HEK293 (cell line): ENCODE results near the gene KRT81.

Experiments
- CTCF ChIA-PET: fragments of 350-600 bp; formaldehyde crosslinking; extraction: SDS; loops from one replicate; lab custom pipeline; 2021; ENCODE audit warnings: antibody characterized with exemption; lab: Yijun Ruan, JAX
- POLR2A ChIA-PET: fragments of 300-600 bp; formaldehyde crosslinking; extraction: SDS; loops from one replicate; lab custom pipeline; 2020; ENCODE audit warnings: antibody characterized with exemption, inconsistent platforms; lab: Yijun Ruan, JAX
- H3K27ac ChIP-seq: fragments of 200-500 bp; sonication (Bioruptor generic); 2 replicates; pipeline ENCODE4 v1.5.1; 2014; ENCODE audit warnings: low read depth, low read length, control low read depth, inconsistent platforms; ENCODE audit errors: extremely low read depth
- H3K36me3 ChIP-seq, 2 experiments: fragments of 200-500 bp in 1 of 2; sonication (Bioruptor generic) in 1 of 2; 1 replicate in 1 of 2; 2 replicates in 1 of 2; pipeline ENCODE4 v1.5.1; 2014 to 2017; ENCODE audit warnings: inconsistent platforms in 2 of 2, low read length in 2 of 2; ENCODE audit not compliant: control insufficient read depth in 2 of 2, insufficient read depth in 1 of 2
- H3K4me1 ChIP-seq: fragments of 200-500 bp; sonication (Bioruptor generic); 2 replicates; pipeline ENCODE4 v1.5.1; 2014; ENCODE audit warnings: mild to moderate bottlenecking, low read length, inconsistent platforms; ENCODE audit not compliant: control insufficient read depth, insufficient read depth
- H3K4me3 ChIP-seq: 2 replicates; pipeline ENCODE4 v1.5.1; 2011; ENCODE audit warnings: low read depth, mild to moderate bottlenecking, control low read depth, low read length, moderate library complexity
- H3K9me3 ChIP-seq: fragments of 200-500 bp; sonication (Bioruptor generic); 2 replicates; pipeline ENCODE4 v1.5.1; 2014; ENCODE audit warnings: low read depth, low read length, inconsistent platforms; ENCODE audit not compliant: control insufficient read depth, insufficient read depth
- HOXA7 ChIP-seq: sonication (generic); formaldehyde crosslinking; IDR thresholded peaks from 2 replicates; pipeline ENCODE4 v1.8.1; 2022; ENCODE audit warnings: missing genetic modification reagents, borderline replicate concordance
- MEIS1 ChIP-seq: sonication (generic); formaldehyde crosslinking; IDR thresholded peaks from 2 replicates; pipeline ENCODE4 v1.8.1; 2022; ENCODE audit warnings: missing genetic modification reagents, mild to moderate bottlenecking, borderline replicate concordance
- ZBTB1 ChIP-seq: fragments of 450-650 bp; formaldehyde crosslinking; IDR thresholded peaks from 2 replicates; pipeline ENCODE4 v1.5.1; 2016; ENCODE audit warnings: missing biosample characterization, missing genetic modification characterization
- ZBTB7A ChIP-seq: fragments of 450-650 bp; formaldehyde crosslinking; IDR thresholded peaks from 2 replicates; pipeline ENCODE4 v1.5.1; 2016; ENCODE audit warnings: low read depth, missing biosample characterization, missing genetic modification characterization
- ZNF121 ChIP-seq: fragments of 450-650 bp; formaldehyde crosslinking; IDR thresholded peaks from 2 replicates; pipeline ENCODE4 v1.5.1; 2016; ENCODE audit warnings: missing biosample characterization, missing genetic modification characterization
- ZNF148 ChIP-seq: fragments of 450-650 bp; formaldehyde crosslinking; IDR thresholded peaks from 2 replicates; pipeline ENCODE4 v1.5.0; 2017; ENCODE audit warnings: missing biosample characterization, missing genetic modification characterization, borderline replicate concordance
- ZNF155 ChIP-seq: fragments of 450-650 bp; formaldehyde crosslinking; IDR thresholded peaks from 2 replicates; pipeline ENCODE4 v1.5.1; 2016; ENCODE audit warnings: missing biosample characterization, missing genetic modification characterization
- ZNF174 ChIP-seq: fragments of 450-650 bp; formaldehyde crosslinking; IDR thresholded peaks from 2 replicates; pipeline ENCODE4 v1.5.0; 2017; ENCODE audit warnings: missing biosample characterization, mild to moderate bottlenecking, missing genetic modification characterization
- ZNF2 ChIP-seq: fragments of 450-650 bp; formaldehyde crosslinking; IDR thresholded peaks from 2 replicates; pipeline ENCODE4 v1.5.1; 2016; ENCODE audit warnings: missing biosample characterization, missing genetic modification characterization
- ZNF202 ChIP-seq: fragments of 450-650 bp; formaldehyde crosslinking; IDR thresholded peaks from 2 replicates; pipeline ENCODE4 v1.5.1; 2016; ENCODE audit warnings: missing biosample characterization, missing genetic modification characterization, borderline replicate concordance
- ZNF211 ChIP-seq: fragments of 450-650 bp; formaldehyde crosslinking; IDR thresholded peaks from 2 replicates; pipeline ENCODE4 v1.5.1; 2016; ENCODE audit warnings: low read depth, missing biosample characterization, missing genetic modification characterization
- ZNF214 ChIP-seq: fragments of 450-650 bp; formaldehyde crosslinking; IDR thresholded peaks from 2 replicates; pipeline ENCODE4 v1.5.1; 2017; ENCODE audit warnings: missing biosample characterization, mild to moderate bottlenecking, missing genetic modification characterization, borderline replicate concordance
- ZNF26 ChIP-seq: fragments of 450-650 bp; formaldehyde crosslinking; IDR thresholded peaks from 2 replicates; pipeline ENCODE4 v1.5.1; 2016; ENCODE audit warnings: missing biosample characterization, missing genetic modification characterization
- ZNF335 ChIP-seq: fragments of 450-650 bp; formaldehyde crosslinking; conservative IDR thresholded peaks from 2 replicates; pipeline ENCODE4 v1.5.1; 2016; ENCODE audit warnings: missing biosample characterization, missing genetic modification characterization
- ZNF433 ChIP-seq: fragments of 450-650 bp; formaldehyde crosslinking; IDR thresholded peaks from 2 replicates; pipeline ENCODE4 v1.5.1; 2016; ENCODE audit warnings: missing biosample characterization, missing genetic modification characterization, low read depth
- ZNF544 ChIP-seq: fragments of 450-650 bp; formaldehyde crosslinking; IDR thresholded peaks from 2 replicates; pipeline ENCODE4 v1.5.0; 2017; ENCODE audit warnings: missing biosample characterization, missing genetic modification characterization
- ZNF548 ChIP-seq: fragments of 450-650 bp; formaldehyde crosslinking; IDR thresholded peaks from 2 replicates; pipeline ENCODE4 v1.5.1; 2016; ENCODE audit warnings: missing biosample characterization, missing genetic modification characterization
- ZNF560 ChIP-seq: fragments of 450-650 bp; formaldehyde crosslinking; IDR thresholded peaks from 2 replicates; pipeline ENCODE4 v1.5.1; 2017; ENCODE audit warnings: missing biosample characterization, missing genetic modification characterization, borderline replicate concordance
- ZNF585B ChIP-seq: fragments of 450-650 bp; formaldehyde crosslinking; IDR thresholded peaks from 2 replicates; pipeline ENCODE4 v1.5.1; 2016; ENCODE audit warnings: missing biosample characterization, missing genetic modification characterization
- ZNF626 ChIP-seq: fragments of 450-650 bp; sonication (Bioruptor Pico); formaldehyde crosslinking; IDR thresholded peaks from 2 replicates; pipeline ENCODE4 v1.5.1; 2018; ENCODE audit warnings: missing biosample characterization, missing genetic modification characterization, inconsistent platforms
- ZNF660 ChIP-seq: fragments of 450-650 bp; IDR thresholded peaks from 2 replicates; pipeline ENCODE4 v1.5.1; 2018; ENCODE audit warnings: missing biosample characterization, mild to moderate bottlenecking, missing genetic modification characterization
- TF ChIP-seq, protein P1 (sequence below): fragments of 450-650 bp; formaldehyde crosslinking; IDR thresholded peaks from 2 replicates; pipeline ENCODE4 v1.5.1; 2016; ENCODE audit warnings: missing biosample characterization, missing genetic modification characterization
- TF ChIP-seq, protein P2 (sequence below): fragments of 450-650 bp; formaldehyde crosslinking; IDR thresholded peaks from 2 replicates; pipeline ENCODE4 v1.5.1; 2016; ENCODE audit warnings: missing biosample characterization, missing genetic modification characterization
- TF ChIP-seq, protein P3 (sequence below): fragments of 450-650 bp; formaldehyde crosslinking; IDR thresholded peaks from 2 replicates; pipeline ENCODE4 v1.5.1; 2016; ENCODE audit warnings: missing biosample characterization, missing genetic modification characterization
- TF ChIP-seq, protein P4 (sequence below): fragments of 450-650 bp; formaldehyde crosslinking; IDR thresholded peaks from 2 replicates; pipeline ENCODE4 v1.5.1; 2017; ENCODE audit warnings: missing biosample characterization, mild to moderate bottlenecking, missing genetic modification characterization, moderate library complexity

Gene KRT81

DNA sequence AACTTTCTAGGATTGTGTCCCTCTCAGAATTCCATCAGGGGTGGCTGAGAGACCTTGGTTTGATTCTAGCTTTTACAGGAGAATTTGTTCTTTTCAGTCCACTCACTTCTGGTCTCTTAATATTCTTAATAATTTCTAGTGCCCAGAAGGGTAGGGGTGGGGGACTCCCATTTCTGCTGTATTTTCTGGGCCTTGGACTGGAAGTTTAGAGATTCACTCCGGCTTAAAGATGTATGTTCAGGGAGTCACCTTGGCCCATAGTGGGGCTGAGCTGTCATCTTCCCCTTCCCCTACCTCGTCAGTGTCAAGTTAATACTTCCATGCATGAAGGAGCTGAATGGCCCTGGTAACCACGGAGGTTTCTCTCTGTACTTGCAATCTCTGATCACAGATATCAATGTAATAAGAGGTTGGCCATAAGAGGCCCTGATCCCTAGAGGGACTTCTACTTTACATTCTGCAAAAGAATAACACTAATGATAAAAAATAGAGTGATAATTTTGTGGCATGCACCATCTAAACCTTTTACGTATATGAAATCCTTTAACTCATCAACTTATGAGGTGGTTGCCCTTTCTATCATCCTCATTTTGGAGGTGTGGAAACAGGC lies 6.7 kb downstream of the KRT81 start:
- H3K9me3 ChIP-seq = no peaks in the 10 kb centered on the region
- POLR2A ChIA-PET = no interaction called here
- no peaks in the 10 kb centered on the region; the same call in 1 of the 2 replicates for H3K4me1 ChIP-seq
- TF ChIP-seq ZBTB7A (tag by site-specific recombination) = no peak
- no peak for TF ChIP-seq ZNF155
- TF ChIP-seq ZNF214 = no peak
- TF ChIP-seq ZNF26 (tag by site-specific recombination) = no peak
- TF ChIP-seq ZNF626 (tag by site-specific recombination) = no peak
- TF ChIP-seq ZNF548 (tag by site-specific recombination) = no peak
- no peak for TF ChIP-seq ZNF202 (tag by site-specific recombination)
- H3K36me3 ChIP-seq = no peaks in the 10 kb centered on the region
- CTCF ChIA-PET = interaction anchor here (0.6 to 3.3 kb wide), 10 partner anchors 22 to 596 kb away, joined by 3 to 12 read pairs (median 4); no protein-coding TSS in a partner anchor
- no peak overlapping the region for H3K4me3 ChIP-seq
- no peak overlapping the region for H3K27ac ChIP-seq

- CTCF ChIA-PET = interaction anchor here (0.7 to 7.3 kb wide), 21 partner anchors 14 to 700 kb away, joined by 3 to 98 read pairs (median 5); no protein-coding TSS in a partner anchor
- H3K4me3 ChIP-seq = no peak overlapping the region
- no peaks in the 10 kb centered on the region; the same call in 1 of the 2 replicates for H3K4me1 ChIP-seq
- no peaks in the 10 kb centered on the region for H3K36me3 ChIP-seq
- H3K27ac ChIP-seq = peak overlapping the region; percentile 1; the same call in 1 of the 2 replicates
- H3K9me3 ChIP-seq = no peaks in the 10 kb centered on the region
- POLR2A ChIA-PET = interaction anchor here (0.7 to 1.4 kb wide), 4 partner anchors 11 to 89 kb away, joined by 3 to 5 read pairs (median 4); partner anchors contain the start of gene KRT80
- TF ChIP-seq ZNF174 (tag by site-specific recombination) = no peak
- TF ChIP-seq ZNF544 (tag by site-specific recombination) = no peak
- TF ChIP-seq ZNF660 (tag by site-specific recombination) = no peak
- no peak for TF ChIP-seq ZNF433 (tag by site-specific recombination)
- TF ChIP-seq, protein P1, sequence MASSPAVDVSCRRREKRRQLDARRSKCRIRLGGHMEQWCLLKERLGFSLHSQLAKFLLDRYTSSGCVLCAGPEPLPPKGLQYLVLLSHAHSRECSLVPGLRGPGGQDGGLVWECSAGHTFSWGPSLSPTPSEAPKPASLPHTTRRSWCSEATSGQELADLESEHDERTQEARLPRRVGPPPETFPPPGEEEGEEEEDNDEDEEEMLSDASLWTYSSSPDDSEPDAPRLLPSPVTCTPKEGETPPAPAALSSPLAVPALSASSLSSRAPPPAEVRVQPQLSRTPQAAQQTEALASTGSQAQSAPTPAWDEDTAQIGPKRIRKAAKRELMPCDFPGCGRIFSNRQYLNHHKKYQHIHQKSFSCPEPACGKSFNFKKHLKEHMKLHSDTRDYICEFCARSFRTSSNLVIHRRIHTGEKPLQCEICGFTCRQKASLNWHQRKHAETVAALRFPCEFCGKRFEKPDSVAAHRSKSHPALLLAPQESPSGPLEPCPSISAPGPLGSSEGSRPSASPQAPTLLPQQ (tag by site-specific recombination) = no peak
- no peak for TF ChIP-seq MEIS1
- TF ChIP-seq, protein P2, sequence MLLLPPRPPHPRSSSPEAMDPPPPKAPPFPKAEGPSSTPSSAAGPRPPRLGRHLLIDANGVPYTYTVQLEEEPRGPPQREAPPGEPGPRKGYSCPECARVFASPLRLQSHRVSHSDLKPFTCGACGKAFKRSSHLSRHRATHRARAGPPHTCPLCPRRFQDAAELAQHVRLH = no peak
- TF ChIP-seq, protein P3, sequence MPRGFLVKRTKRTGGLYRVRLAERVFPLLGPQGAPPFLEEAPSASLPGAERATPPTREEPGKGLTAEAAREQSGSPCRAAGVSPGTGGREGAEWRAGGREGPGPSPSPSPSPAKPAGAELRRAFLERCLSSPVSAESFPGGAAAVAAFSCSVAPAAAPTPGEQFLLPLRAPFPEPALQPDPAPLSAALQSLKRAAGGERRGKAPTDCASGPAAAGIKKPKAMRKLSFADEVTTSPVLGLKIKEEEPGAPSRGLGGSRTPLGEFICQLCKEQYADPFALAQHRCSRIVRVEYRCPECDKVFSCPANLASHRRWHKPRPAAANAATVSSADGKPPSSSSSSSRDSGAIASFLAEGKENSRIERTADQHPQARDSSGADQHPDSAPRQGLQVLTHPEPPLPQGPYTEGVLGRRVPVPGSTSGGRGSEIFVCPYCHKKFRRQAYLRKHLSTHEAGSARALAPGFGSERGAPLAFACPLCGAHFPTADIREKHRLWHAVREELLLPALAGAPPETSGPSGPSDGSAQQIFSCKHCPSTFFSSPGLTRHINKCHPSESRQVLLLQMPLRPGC = no peak
- peak; percentile 44; the same call in 1 of the 2 replicates for TF ChIP-seq ZNF335 (tag by site-specific recombination)
- TF ChIP-seq ZBTB1 (tag by site-specific recombination) = no peak
- TF ChIP-seq ZNF560 (tag by site-specific recombination) = no peak
- TF ChIP-seq, protein P4, sequence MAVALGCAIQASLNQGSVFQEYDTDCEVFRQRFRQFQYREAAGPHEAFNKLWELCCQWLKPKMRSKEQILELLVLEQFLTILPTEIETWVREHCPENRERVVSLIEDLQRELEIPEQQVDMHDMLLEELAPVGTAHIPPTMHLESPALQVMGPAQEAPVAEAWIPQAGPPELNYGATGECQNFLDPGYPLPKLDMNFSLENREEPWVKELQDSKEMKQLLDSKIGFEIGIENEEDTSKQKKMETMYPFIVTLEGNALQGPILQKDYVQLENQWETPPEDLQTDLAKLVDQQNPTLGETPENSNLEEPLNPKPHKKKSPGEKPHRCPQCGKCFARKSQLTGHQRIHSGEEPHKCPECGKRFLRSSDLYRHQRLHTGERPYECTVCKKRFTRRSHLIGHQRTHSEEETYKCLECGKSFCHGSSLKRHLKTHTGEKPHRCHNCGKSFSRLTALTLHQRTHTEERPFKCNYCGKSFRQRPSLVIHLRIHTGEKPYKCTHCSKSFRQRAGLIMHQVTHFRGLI = no peak
- TF ChIP-seq ZNF121 (tag by site-specific recombination) = no peak
- no peak for TF ChIP-seq HOXA7 (CRISPR knock-in tag)
- no peak for TF ChIP-seq ZNF211 (tag by site-specific recombination)
- TF ChIP-seq ZNF2 (tag by site-specific recombination) = no peak
- no peak for TF ChIP-seq ZNF585B (tag by site-specific recombination)
- TF ChIP-seq ZNF148 (tag by site-specific recombination) = no peak
These were observed 10.4 kb downstream of the KRT81 start for GRCh38 chr12:52280796-52281560.
